HepG2 (cell line): ENCODE data around the gene SMYD5. TPM values are rescaled to one million over a fixed set of nuclear protein-coding genes. Genes with fewer than 3 reads are reported as not detected.
A peak's percentile ranks its signal among the peaks of the same experiment; 100 is the strongest.

ENCODE experiments used
- AKAP8 ChIP-seq: sonication (generic); formaldehyde crosslinking; IDR thresholded peaks from 2 replicates; pipeline ENCODE4 v1.5.1; 2020; ENCODE audit warnings: mild to moderate bottlenecking, missing genetic modification reagents
- ATF7 ChIP-seq, 2 experiments: fragments of 450-650 bp in 1 of 2; sonication (generic) in 1 of 2; formaldehyde crosslinking in 1 of 2; IDR thresholded peaks; 2 replicates each; pipeline versions ENCODE4 v1.4.0 to v1.6.1; 2016 to 2020; ENCODE audit warnings: antibody characterized with exemption in 1 of 2, mild to moderate bottlenecking in 1 of 2, missing genetic modification reagents in 1 of 2
- GABPA ChIP-seq, 2 experiments: IDR thresholded peaks; 2 replicates each; pipeline ENCODE4 v1.6.1; 2011 to 2016; ENCODE audit warnings: low read depth in 2 of 2, low read length in 1 of 2, missing biosample characterization in 1 of 2, missing genetic modification characterization in 1 of 2
- KMT2B ChIP-seq: IDR thresholded peaks from 2 replicates; pipeline ENCODE4 v1.6.1; 2016; ENCODE audit warnings: missing genetic modification reagents, missing compliant biosample characterization
- MIER2 ChIP-seq: IDR thresholded peaks from 2 replicates; pipeline ENCODE4 v1.6.1; 2016; ENCODE audit warnings: missing biosample characterization, missing genetic modification reagents
- ZBTB1 ChIP-seq: sonication (generic); formaldehyde crosslinking; IDR thresholded peaks from 2 replicates; pipeline ENCODE4 v1.4.0; 2020; ENCODE audit warnings: missing genetic modification reagents, borderline replicate concordance
- ZBTB42 ChIP-seq: sonication (generic); formaldehyde crosslinking; IDR thresholded peaks from 2 replicates; pipeline ENCODE4 v1.5.0; 2020; ENCODE audit warnings: mild to moderate bottlenecking, missing genetic modification reagents
- ZBTB8A ChIP-seq: sonication (generic); formaldehyde crosslinking; IDR thresholded peaks from 2 replicates; pipeline ENCODE4 v1.4.0; 2020; ENCODE audit warnings: mild to moderate bottlenecking, low read depth, missing genetic modification reagents, borderline replicate concordance
- ZFX ChIP-seq: sonication (generic); formaldehyde crosslinking; IDR thresholded peaks from 2 replicates; pipeline ENCODE4 v1.4.0; 2020; ENCODE audit warnings: mild to moderate bottlenecking, low read depth, missing genetic modification reagents, moderate library complexity
- ZNF501 ChIP-seq: sonication (generic); formaldehyde crosslinking; IDR thresholded peaks from 2 replicates; pipeline ENCODE4 v1.5.1; 2020; ENCODE audit warnings: mild to moderate bottlenecking, moderate library complexity, missing genetic modification reagents
- ZNF530 ChIP-seq: sonication (generic); formaldehyde crosslinking; IDR thresholded peaks from 2 replicates; pipeline ENCODE4 v1.5.0; 2020; ENCODE audit warnings: low read depth, mild to moderate bottlenecking, missing genetic modification reagents
- ZNF557 ChIP-seq: sonication (generic); formaldehyde crosslinking; IDR thresholded peaks from 2 replicates; pipeline ENCODE4 v1.4.0; 2020; ENCODE audit warnings: missing genetic modification reagents
- ZNF589 ChIP-seq: sonication (generic); formaldehyde crosslinking; conservative IDR thresholded peaks from 2 replicates; pipeline ENCODE4 v1.8.0; 2022; ENCODE audit warnings: mild to moderate bottlenecking, moderate library complexity, missing genetic modification reagents
- ZNF878 ChIP-seq: sonication (generic); formaldehyde crosslinking; IDR thresholded peaks from 2 replicates; pipeline ENCODE4 v1.8.1; 2023; ENCODE audit warnings: mild to moderate bottlenecking, missing genetic modification reagents, moderate library complexity
- ZNF891 ChIP-seq: sonication (generic); formaldehyde crosslinking; IDR thresholded peaks from 2 replicates; pipeline ENCODE4 v1.5.0; 2020; ENCODE audit warnings: mild to moderate bottlenecking, missing genetic modification reagents
- polyA plus RNA-seq, 8 experiments: library from polyadenylated mRNA; depleted of rRNA in 3 of 8; stranded (reverse) in 7 of 8; unstranded in 1 of 8; fragments of >200 nt; fragmentation: Illumina TruSeq in 4 of 8; extraction: Trizol in 4 of 8; gene quantifications; 2 replicates each; pipeline versions ENCODE4 v1.2.1 to v1.2.3, GENCODE V29; 2011 to 2016; ENCODE audit warnings: low read depth in 4 of 8, missing spikeins in 1 of 8, mixed read lengths in 1 of 8; ENCODE audit not compliant: insufficient read depth in 1 of 8
- total RNA-seq, 5 experiments: library from RNA; depleted of rRNA; stranded (reverse); fragments of >200 nt; fragmentation: Illumina TruSeq; extraction: Trizol; gene quantifications; 2 replicates each; pipeline ENCODE4 v1.2.3, GENCODE V29; 2016; ENCODE audit warnings: low read depth in 1 of 5
- TF ChIP-seq, protein P1 (sequence below): IDR thresholded peaks from 2 replicates; pipeline ENCODE4 v1.6.1; 2016; ENCODE audit warnings: missing biosample characterization, missing genetic modification reagents, low read depth
- TF ChIP-seq, protein P2 (sequence below): sonication (generic); formaldehyde crosslinking; IDR thresholded peaks from 2 replicates; pipeline ENCODE4 v1.8.0; 2022; ENCODE audit warnings: missing genetic modification reagents, mild to moderate bottlenecking, moderate library complexity, borderline replicate concordance
- TF ChIP-seq, protein P3 (sequence below): IDR thresholded peaks from 2 replicates; pipeline ENCODE4 v1.6.1; 2012; ENCODE audit warnings: low read depth, low read length, improper control_type of control experiment
- TF ChIP-seq, protein P4 (sequence below): IDR thresholded peaks from 2 replicates; pipeline ENCODE4 v1.6.1; 2012; ENCODE audit warnings: low read length, improper control_type of control experiment

SMYD5 gene
- total and polyA plus RNA-seq, 2 of the 13 experiments (the other 11 are each of a cell fraction or from before 2014, with no cell fraction given): 55.8 to 70.4 TPM

DNA sequence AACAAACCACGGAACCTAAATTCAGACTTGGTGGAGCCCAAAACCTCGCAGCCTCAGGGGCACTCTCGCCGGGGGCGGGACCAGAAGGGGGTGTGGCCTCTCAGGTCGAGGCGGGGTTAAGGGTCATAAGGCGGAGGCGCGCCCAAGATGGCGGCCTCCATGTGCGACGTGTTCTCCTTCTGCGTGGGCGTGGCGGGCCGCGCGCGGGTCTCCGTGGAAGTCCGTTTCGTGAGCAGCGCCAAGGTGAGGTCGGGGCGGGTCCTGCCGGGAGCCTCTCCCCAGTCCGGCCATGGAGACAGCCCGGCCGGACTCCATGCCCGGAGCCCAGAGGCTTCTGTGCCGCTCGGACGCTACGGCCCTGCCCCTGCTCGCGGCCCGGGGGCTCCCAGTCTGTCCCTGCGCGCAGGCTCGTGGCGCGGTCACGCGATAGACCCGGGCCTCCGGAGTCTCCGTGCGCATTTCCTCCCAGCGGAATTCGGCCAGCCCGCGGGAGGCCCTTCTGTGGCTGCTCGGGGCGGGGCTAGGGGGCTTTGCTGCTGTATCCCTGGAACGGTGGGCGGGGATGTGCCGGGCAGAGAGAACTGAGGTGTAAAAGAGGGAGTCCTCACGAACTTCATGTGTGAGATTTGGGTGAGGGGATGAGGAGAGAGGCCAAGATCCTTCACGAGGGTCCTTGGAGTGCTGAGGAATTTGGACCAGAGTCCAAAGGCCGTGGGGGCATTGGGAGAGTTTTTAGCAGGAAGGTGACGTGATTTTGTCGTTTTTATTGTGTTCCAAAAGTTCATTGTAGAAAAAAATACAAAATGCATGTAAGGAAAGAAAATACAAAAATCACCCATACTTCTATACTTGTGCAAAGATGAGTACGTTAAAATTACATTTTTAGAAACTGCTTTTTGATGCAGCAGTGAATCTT is at the start of gene SMYD5 (continued):
- TF ChIP-seq ZBTB8A: no peak; the same call in 1 of the 2 replicates
- no peak for TF ChIP-seq ZNF878 (CRISPR knock-in tag)
- TF ChIP-seq ZBTB42 (CRISPR knock-in tag): no peak
- TF ChIP-seq ATF7 (IDR thresholded peaks at IDR 0.05): no peak
- peak; percentile 64; the same call in 1 of the 2 replicates for TF ChIP-seq ATF7 (CRISPR knock-in tag; IDR thresholded peaks at IDR 0.05)
- TF ChIP-seq KMT2B (CRISPR knock-in tag): peak; percentile 90
- TF ChIP-seq ZNF501 (CRISPR knock-in tag): peak; percentile 95
- TF ChIP-seq, protein P1, sequence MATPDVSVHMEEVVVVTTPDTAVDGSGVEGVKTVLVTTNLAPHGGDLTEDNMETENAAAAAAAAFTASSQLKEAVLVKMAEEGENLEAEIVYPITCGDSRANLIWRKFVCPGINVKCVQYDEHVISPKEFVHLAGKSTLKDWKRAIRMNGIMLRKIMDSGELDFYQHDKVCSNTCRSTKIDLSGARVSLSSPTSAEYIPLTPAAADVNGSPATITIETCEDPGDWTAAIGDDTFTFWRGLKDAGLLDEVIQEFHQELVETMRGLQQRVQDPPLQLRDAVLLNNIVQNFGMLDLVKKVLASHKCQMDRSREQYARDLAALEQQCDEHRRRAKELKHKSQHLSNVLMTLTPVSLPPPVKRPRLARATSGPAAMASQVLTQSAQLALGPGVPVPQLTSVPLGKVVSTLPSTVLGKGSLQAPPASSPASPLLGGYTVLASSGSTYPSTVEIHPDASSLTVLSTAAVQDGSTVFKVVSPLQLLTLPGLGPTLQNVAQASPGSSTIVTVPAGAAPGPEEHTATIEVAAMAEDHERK: no peak; the same call in 1 of the 2 replicates
- TF ChIP-seq MIER2 (CRISPR knock-in tag): no peak; the same call in 1 of the 2 replicates
- TF ChIP-seq ZBTB1 (CRISPR knock-in tag): no peak
- no peak for TF ChIP-seq ZNF589 (CRISPR knock-in tag)
- no peak for TF ChIP-seq GABPA (IDR thresholded peaks at IDR 0.05; ENCODE audit: low read depth, low read length)
- TF ChIP-seq GABPA (CRISPR knock-in tag; IDR thresholded peaks at IDR 0.05; ENCODE audit: low read depth): peak; percentile 62; the same call in 1 of the 2 replicates
- TF ChIP-seq, protein P2, sequence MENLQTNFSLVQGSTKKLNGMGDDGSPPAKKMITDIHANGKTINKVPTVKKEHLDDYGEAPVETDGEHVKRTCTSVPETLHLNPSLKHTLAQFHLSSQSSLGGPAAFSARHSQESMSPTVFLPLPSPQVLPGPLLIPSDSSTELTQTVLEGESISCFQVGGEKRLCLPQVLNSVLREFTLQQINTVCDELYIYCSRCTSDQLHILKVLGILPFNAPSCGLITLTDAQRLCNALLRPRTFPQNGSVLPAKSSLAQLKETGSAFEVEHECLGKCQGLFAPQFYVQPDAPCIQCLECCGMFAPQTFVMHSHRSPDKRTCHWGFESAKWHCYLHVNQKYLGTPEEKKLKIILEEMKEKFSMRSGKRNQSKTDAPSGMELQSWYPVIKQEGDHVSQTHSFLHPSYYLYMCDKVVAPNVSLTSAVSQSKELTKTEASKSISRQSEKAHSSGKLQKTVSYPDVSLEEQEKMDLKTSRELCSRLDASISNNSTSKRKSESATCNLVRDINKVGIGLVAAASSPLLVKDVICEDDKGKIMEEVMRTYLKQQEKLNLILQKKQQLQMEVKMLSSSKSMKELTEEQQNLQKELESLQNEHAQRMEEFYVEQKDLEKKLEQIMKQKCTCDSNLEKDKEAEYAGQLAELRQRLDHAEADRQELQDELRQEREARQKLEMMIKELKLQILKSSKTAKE: peak; percentile 26; the same call in 1 of the 2 replicates
- no peak for TF ChIP-seq AKAP8 (CRISPR knock-in tag)
- TF ChIP-seq, protein P3, sequence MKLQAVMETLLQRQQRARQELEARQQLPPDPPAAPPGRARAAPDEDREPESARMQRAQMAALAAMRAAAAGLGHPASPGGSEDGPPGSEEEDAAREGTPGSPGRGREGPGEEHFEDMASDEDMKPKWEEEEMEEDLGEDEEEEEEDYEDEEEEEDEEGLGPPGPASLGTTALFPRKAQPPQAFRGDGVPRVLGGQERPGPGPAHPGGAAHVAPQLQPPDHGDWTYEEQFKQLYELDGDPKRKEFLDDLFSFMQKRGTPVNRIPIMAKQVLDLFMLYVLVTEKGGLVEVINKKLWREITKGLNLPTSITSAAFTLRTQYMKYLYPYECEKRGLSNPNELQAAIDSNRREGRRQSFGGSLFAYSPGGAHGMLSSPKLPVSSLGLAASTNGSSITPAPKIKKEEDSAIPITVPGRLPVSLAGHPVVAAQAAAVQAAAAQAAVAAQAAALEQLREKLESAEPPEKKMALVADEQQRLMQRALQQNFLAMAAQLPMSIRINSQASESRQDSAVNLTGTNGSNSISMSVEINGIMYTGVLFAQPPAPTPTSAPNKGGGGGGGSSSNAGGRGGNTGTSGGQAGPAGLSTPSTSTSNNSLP: no peak
- TF ChIP-seq ZNF557 (CRISPR knock-in tag): peak; percentile 26; the same call in 1 of the 2 replicates
- TF ChIP-seq ZNF891 (CRISPR knock-in tag): peak; percentile 81; the same call in 1 of the 2 replicates
- no peak for TF ChIP-seq ZNF530 (CRISPR knock-in tag)
- TF ChIP-seq, protein P4, sequence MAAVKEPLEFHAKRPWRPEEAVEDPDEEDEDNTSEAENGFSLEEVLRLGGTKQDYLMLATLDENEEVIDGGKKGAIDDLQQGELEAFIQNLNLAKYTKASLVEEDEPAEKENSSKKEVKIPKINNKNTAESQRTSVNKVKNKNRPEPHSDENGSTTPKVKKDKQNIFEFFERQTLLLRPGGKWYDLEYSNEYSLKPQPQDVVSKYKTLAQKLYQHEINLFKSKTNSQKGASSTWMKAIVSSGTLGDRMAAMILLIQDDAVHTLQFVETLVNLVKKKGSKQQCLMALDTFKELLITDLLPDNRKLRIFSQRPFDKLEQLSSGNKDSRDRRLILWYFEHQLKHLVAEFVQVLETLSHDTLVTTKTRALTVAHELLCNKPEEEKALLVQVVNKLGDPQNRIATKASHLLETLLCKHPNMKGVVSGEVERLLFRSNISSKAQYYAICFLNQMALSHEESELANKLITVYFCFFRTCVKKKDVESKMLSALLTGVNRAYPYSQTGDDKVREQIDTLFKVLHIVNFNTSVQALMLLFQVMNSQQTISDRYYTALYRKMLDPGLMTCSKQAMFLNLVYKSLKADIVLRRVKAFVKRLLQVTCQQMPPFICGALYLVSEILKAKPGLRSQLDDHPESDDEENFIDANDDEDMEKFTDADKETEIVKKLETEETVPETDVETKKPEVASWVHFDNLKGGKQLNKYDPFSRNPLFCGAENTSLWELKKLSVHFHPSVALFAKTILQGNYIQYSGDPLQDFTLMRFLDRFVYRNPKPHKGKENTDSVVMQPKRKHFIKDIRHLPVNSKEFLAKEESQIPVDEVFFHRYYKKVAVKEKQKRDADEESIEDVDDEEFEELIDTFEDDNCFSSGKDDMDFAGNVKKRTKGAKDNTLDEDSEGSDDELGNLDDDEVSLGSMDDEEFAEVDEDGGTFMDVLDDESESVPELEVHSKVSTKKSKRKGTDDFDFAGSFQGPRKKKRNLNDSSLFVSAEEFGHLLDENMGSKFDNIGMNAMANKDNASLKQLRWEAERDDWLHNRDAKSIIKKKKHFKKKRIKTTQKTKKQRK: no peak
- TF ChIP-seq ZFX (CRISPR knock-in tag): peak; percentile 89
